Hepatocyte (in vitro differentiated cells): ENCODE measurements around the gene MRPL2. TPM values are rescaled to one million over a fixed set of nuclear protein-coding genes. Genes with fewer than 3 reads are reported as not detected.

ENCODE experiments used
- DNase-seq: peaks from one replicate; pipeline ENCODE4 v3.0.0-alpha.2; 2016; ENCODE audit warnings: low spot score
- H2AFZ ChIP-seq: fragments of 200-600 bp; sonication (generic); 2 replicates; pipeline ENCODE4 v1.6.0; 2016; ENCODE audit warnings: antibody characterized with exemption, mild to moderate bottlenecking
- H3K27ac ChIP-seq: fragments of 200-600 bp; sonication (generic); 2 replicates; pipeline ENCODE4 v1.5.1; 2016; ENCODE audit warnings: mild to moderate bottlenecking
- H3K27me3 ChIP-seq: fragments of 200-600 bp; sonication (generic); 2 replicates; pipeline ENCODE4 v1.6.1; 2016
- H3K36me3 ChIP-seq: fragments of 200-600 bp; sonication (generic); replicated peaks from 2 replicates; pipeline ENCODE4 v1.5.1; 2016; ENCODE audit warnings: low read depth; ENCODE audit not compliant: insufficient read depth
- H3K4me1 ChIP-seq: fragments of 200-600 bp; sonication (generic); 2 replicates; pipeline ENCODE4 v1.5.1; 2016; ENCODE audit warnings: mild to moderate bottlenecking, moderate library complexity; ENCODE audit not compliant: insufficient read depth
- H3K4me2 ChIP-seq: fragments of 200-600 bp; sonication (generic); 2 replicates; pipeline ENCODE4 v1.6.0; 2016
- H3K4me3 ChIP-seq: fragments of 200-600 bp; sonication (generic); 2 replicates; pipeline ENCODE4 v1.5.1; 2016; ENCODE audit warnings: mild to moderate bottlenecking
- H3K79me2 ChIP-seq: fragments of 200-600 bp; sonication (generic); 2 replicates; pipeline ENCODE4 v1.6.0; 2017; ENCODE audit warnings: mild to moderate bottlenecking
- H3K9me2 ChIP-seq: fragments of 200-600 bp; sonication (generic); replicated peaks from 2 replicates; pipeline ENCODE4 v1.6.0; 2017; ENCODE audit warnings: mild to moderate bottlenecking; ENCODE audit not compliant: insufficient read depth
- H3K9me3 ChIP-seq: fragments of 200-600 bp; sonication (generic); 2 replicates; pipeline ENCODE4 v1.5.1; 2016; ENCODE audit warnings: low read depth, mild to moderate bottlenecking
- H4K20me1 ChIP-seq: fragments of 200-600 bp; sonication (generic); 2 replicates; pipeline ENCODE4 v1.6.0; 2016; ENCODE audit warnings: mild to moderate bottlenecking; ENCODE audit not compliant: insufficient read depth, poor library complexity, severe bottlenecking
- EZH2 ChIP-seq: fragments of 200-600 bp; sonication (generic); IDR thresholded peaks from 2 replicates; pipeline ENCODE4 v1.6.1; 2016; ENCODE audit warnings: antibody characterized with exemption, mild to moderate bottlenecking, borderline replicate concordance
- EZH2phosphoT487 ChIP-seq: fragments of 200-600 bp; sonication (generic); IDR thresholded peaks from one replicate; pipeline ENCODE4 v1.6.1; 2018; ENCODE audit warnings: antibody characterized with exemption, mild to moderate bottlenecking, low read depth, moderate library complexity; ENCODE audit not compliant: unreplicated experiment, severe bottlenecking
- WGBS: methylation state at CpG from one replicate; pipeline ENCODE4 v1.1.6; 2016; ENCODE audit warnings: low lambda C conversion rate; ENCODE audit errors: missing lambda C conversion rate; 5-methylcytosine and 5-hydroxymethylcytosine counted together
- polyA plus RNA-seq: library from polyadenylated mRNA; unstranded; fragments of >200 nt; fragmentation: Nextera tagmentation; extraction: Ambion mirVana; gene quantifications from 2 replicates; pipeline ENCODE4 v1.2.1, GENCODE V29; 2016
- total RNA-seq: library from RNA; depleted of rRNA; stranded (reverse); fragments of >200 nt; gene quantifications from 2 replicates; pipeline ENCODE4 v1.2.3, GENCODE V29; 2014
- TF ChIP-seq, protein P1 (sequence below): fragments of 200-600 bp; sonication (generic); IDR thresholded peaks from 2 replicates; pipeline ENCODE4 v1.5.1; 2016; ENCODE audit warnings: antibody characterized with exemption, mild to moderate bottlenecking; ENCODE audit not compliant: poor library complexity

MRPL2 gene
- total and polyA plus RNA-seq, 2 experiments from 2014 or later, result 24.7 to 68.4 TPM

- H3K9me2 ChIP-seq, result no peaks in the 10 kb centered on the region
- 2% methylated on average over 49 of the region's 56 CpGs for WGBS
- H3K27me3 ChIP-seq, result no peaks in the 10 kb centered on the region
- TF ChIP-seq EZH2phosphoT487 (no peak), EZH2 (no peak)
- TF ChIP-seq, protein P1, sequence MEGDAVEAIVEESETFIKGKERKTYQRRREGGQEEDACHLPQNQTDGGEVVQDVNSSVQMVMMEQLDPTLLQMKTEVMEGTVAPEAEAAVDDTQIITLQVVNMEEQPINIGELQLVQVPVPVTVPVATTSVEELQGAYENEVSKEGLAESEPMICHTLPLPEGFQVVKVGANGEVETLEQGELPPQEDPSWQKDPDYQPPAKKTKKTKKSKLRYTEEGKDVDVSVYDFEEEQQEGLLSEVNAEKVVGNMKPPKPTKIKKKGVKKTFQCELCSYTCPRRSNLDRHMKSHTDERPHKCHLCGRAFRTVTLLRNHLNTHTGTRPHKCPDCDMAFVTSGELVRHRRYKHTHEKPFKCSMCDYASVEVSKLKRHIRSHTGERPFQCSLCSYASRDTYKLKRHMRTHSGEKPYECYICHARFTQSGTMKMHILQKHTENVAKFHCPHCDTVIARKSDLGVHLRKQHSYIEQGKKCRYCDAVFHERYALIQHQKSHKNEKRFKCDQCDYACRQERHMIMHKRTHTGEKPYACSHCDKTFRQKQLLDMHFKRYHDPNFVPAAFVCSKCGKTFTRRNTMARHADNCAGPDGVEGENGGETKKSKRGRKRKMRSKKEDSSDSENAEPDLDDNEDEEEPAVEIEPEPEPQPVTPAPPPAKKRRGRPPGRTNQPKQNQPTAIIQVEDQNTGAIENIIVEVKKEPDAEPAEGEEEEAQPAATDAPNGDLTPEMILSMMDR, result no peak
- H3K9me3 ChIP-seq, result no peaks in the 10 kb centered on the region
- H2AFZ ChIP-seq, result peak within 1 kb of the TSS; percentile 92
- H3K4me3 ChIP-seq, result peak within 1 kb of the TSS; percentile 79
- H3K4me2 ChIP-seq, result peak within 1 kb of the TSS; percentile 91
- H3K79me2 ChIP-seq, result peaks cover 56% of the 10 kb centered on the region
- peak; percentile 89 for DNase-seq
- peaks cover 7% of the 10 kb centered on the region for H4K20me1 ChIP-seq
- H3K4me1 ChIP-seq, result peaks cover 15% of the 10 kb centered on the region
- H3K36me3 ChIP-seq, result peaks cover 4% of the 10 kb centered on the region
- H3K27ac ChIP-seq, result peak within 1 kb of the TSS; percentile 96
Observed at GRCh38 chr6:43021270-43022047, 37.8 kb downstream of the MRPL2 start, which contains the start of gene RRP36. RRP36 (plus strand) TSS chr6:43021623; CDS start chr6:43021655, 32 bp downstream.

DNA sequence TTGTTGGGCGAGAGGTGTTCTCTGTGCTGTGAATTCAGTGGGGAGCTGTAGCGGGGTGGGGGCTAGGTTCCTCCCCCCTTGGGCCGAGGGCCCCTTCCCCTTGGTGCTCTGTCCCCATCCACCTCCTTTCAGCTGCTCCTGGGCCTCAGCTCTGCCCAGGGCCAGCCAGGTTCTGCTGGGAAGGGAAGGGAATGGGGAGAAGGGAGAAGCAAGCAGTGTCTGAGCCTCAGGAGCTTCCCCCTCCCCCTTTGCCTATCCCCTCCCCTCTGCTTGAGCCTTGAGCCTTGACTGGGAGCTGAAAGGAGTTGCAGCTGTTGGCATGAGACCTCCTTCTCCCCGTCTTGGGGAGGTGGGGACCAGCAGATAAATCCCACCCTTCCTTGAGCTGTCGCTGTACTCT, 38.4 kb downstream of the MRPL2 start:
- Histone ChIP-seq H2AFZ (peak overlapping the region; percentile 92), H3K4me1 (peaks cover 15% of the 10 kb centered on the region), H4K20me1 (peaks cover 7% of the 10 kb centered on the region), H3K4me2 (peak overlapping the region; percentile 91), H3K9me3 (no peaks in the 10 kb centered on the region), H3K27ac (peak overlapping the region; percentile 96), H3K36me3 (peaks cover 4% of the 10 kb centered on the region), H3K9me2 (no peaks in the 10 kb centered on the region), H3K27me3 (no peaks in the 10 kb centered on the region), H3K79me2 (peaks cover 62% of the 10 kb centered on the region), H3K4me3 (peak overlapping the region; percentile 79)
- no peak for TF ChIP-seq EZH2phosphoT487
- no peak for TF ChIP-seq EZH2
- 66% methylated on average over 5 of the region's 5 CpGs for WGBS
- DNase-seq, result no peak

DNA sequence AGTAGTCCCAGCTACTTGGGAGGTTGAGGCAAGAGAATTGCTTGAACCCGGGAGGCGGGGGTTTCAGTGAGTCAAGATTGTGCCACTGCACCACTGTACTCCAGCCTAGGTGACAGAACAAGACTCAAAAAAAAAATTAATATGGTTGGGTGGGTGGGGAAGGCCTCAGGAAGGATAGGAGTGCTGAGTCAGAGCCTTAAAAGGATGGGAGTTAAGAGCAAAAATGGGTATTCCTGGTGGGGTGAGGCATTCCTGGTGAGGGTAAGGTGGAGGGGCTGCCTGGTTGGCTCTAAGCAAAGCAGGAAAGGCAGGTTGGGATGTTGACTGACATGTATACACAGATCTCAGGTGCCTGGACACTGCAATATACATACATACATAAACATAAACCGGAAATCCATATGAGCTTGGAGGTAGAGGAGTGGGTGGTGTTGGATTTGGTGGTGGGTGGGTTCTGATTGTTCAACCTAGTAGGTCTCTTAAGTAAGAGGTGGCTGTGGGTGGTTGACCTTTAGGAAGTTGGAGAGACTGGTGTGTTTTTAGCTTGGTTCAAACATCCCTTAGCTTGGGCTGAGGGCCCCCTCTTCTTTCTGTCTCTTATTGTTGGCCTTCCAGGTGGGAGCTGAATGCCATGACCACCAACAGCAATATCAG, 39.1 kb downstream of the MRPL2 start:
- peak overlapping the region; percentile 96 for H3K27ac ChIP-seq
- TF ChIP-seq EZH2 (no peak), EZH2phosphoT487 (no peak)
- TF ChIP-seq, protein P1, result no peak

DNA sequence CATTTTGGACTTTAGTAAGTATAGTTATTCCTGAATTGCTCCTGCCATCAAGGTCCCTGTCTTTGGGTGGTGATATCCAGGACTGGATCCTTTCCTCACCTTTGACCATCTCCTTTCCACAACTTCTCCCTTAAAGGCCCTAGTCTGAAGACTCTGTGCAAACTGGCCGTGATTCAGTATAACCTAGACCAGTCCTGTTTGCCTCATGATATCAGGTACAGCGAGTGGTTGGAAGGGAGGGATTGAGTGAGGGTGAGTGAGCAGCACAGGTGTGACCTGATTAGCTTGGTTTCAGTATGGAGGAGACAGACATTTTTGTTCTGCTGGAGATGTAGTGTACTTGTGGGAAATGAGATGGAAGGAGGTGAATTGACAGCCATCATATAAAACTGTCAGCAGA, 40.1 kb downstream of the MRPL2 start:
- Histone ChIP-seq H3K4me2 (no peak overlapping the region), H3K4me3 (no peak overlapping the region), H3K9me3 (no peaks in the 10 kb centered on the region), H2AFZ (no peak overlapping the region), H3K79me2 (peaks cover 66% of the 10 kb centered on the region), H3K9me2 (no peaks in the 10 kb centered on the region), H4K20me1 (peaks cover 7% of the 10 kb centered on the region), H3K27me3 (no peaks in the 10 kb centered on the region), H3K36me3 (no peaks in the 10 kb centered on the region), H3K27ac (no peak overlapping the region), H3K4me1 (peaks cover 21% of the 10 kb centered on the region)
- 98% methylated on average over 2 of the region's 2 CpGs for WGBS
- TF ChIP-seq, protein P1, result no peak
- TF ChIP-seq EZH2phosphoT487 (no peak), EZH2 (no peak)
- no peak for DNase-seq

More for the DNA sequence above, 39.1 kb downstream of the MRPL2 start:
- no peak for DNase-seq
- Histone ChIP-seq H3K4me2 (no peak overlapping the region), H2AFZ (no peak overlapping the region), H4K20me1 (peaks cover 7% of the 10 kb centered on the region), H3K27me3 (no peaks in the 10 kb centered on the region), H3K4me3 (no peak overlapping the region), H3K36me3 (peaks cover 4% of the 10 kb centered on the region), H3K79me2 (peaks cover 68% of the 10 kb centered on the region), H3K4me1 (peaks cover 17% of the 10 kb centered on the region), H3K9me2 (no peaks in the 10 kb centered on the region), H3K9me3 (no peaks in the 10 kb centered on the region)
- WGBS, result 100% methylated on average over 3 of the region's 3 CpGs
